Nephron progenitor cell (in vitro differentiated cells): ENCODE data around the gene ETFA.

ENCODE experiments used
- DNase-seq: peaks from one replicate; pipeline ENCODE4 v3.0.0; 2021
- H3K27ac Mint-ChIP-seq: 2 replicates; pipeline ENCODE4 v1.8.0; 2021; ENCODE audit warnings: mild to moderate bottlenecking, moderate library complexity, mixed read lengths
- H3K27me3 Mint-ChIP-seq: 2 replicates; pipeline ENCODE4 v1.8.0; 2021; ENCODE audit warnings: mild to moderate bottlenecking, low read depth, mixed read lengths; ENCODE audit not compliant: poor library complexity
- H3K36me3 Mint-ChIP-seq: 2 replicates; pipeline ENCODE4 v1.8.0; 2021; ENCODE audit warnings: low read depth, mixed read lengths
- H3K4me1 Mint-ChIP-seq: 2 replicates; pipeline ENCODE4 v1.8.0; 2021; ENCODE audit warnings: mixed read lengths
- H3K4me3 Mint-ChIP-seq: 2 replicates; pipeline ENCODE4 v1.8.0; 2021; ENCODE audit warnings: mild to moderate bottlenecking, moderate library complexity, mixed read lengths
- H3K9me3 Mint-ChIP-seq: 2 replicates; pipeline ENCODE4 v1.8.0; 2021; ENCODE audit warnings: mild to moderate bottlenecking, moderate library complexity, mixed read lengths
- TF ChIP-seq, protein P1 (sequence below): fragments of 200-600 bp; sonication (generic); IDR thresholded peaks from 2 replicates; pipeline ENCODE4 v1.5.0; 2021; ENCODE audit warnings: antibody characterized with exemption

ETFA gene

DNA sequence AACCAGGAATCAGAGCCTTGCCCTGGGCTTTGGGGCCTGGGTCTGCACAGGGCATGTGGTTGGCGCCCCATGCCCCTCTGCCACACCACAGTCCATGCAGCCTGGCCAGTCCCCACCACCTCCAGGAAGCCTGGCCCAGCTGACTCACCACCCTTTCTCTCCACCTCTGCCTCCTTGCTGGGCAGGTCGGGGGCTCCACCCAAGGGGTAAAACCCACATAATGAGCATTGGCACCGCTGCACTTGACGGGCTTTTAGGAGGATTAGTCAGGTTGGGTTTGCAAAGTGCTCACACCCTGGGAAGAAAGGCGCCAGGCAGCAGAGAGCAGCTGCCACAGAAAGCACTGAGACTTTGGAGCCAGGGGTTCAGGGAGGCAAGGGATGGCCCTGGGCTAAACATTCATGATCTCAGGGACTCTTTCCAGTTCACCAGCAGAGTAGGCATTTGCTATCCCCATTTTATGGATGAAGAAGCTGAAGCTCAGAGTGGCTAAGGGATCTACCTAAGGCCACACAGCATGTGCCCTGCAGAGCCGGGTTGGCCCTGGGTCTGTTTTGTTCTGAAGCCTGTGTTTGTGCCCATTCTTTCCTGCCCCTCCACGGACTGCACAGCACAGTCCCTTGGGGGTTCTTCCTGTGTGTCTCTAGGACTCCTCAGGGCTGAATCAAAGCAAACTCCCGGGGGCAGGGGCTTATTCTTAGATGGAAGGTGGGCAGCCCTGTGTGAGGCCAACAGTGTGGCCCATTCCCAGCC lies 113.4 kb downstream of the ETFA start:
- Mint-ChIP-seq H3K4me1 (peaks cover 60% of the 10 kb centered on the region), H3K27me3 (peaks cover 16% of the 10 kb centered on the region), H3K36me3 (no peaks in the 10 kb centered on the region), H3K4me3 (no peak overlapping the region), H3K27ac (no peak overlapping the region), H3K9me3 (no peaks in the 10 kb centered on the region)
- no peak for DNase-seq
- TF ChIP-seq, protein P1, sequence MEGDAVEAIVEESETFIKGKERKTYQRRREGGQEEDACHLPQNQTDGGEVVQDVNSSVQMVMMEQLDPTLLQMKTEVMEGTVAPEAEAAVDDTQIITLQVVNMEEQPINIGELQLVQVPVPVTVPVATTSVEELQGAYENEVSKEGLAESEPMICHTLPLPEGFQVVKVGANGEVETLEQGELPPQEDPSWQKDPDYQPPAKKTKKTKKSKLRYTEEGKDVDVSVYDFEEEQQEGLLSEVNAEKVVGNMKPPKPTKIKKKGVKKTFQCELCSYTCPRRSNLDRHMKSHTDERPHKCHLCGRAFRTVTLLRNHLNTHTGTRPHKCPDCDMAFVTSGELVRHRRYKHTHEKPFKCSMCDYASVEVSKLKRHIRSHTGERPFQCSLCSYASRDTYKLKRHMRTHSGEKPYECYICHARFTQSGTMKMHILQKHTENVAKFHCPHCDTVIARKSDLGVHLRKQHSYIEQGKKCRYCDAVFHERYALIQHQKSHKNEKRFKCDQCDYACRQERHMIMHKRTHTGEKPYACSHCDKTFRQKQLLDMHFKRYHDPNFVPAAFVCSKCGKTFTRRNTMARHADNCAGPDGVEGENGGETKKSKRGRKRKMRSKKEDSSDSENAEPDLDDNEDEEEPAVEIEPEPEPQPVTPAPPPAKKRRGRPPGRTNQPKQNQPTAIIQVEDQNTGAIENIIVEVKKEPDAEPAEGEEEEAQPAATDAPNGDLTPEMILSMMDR, result no peak

GRCh38 chr15:76196269-76197231 lies 114.7 kb downstream of the ETFA start:
- no peaks in the 10 kb centered on the region for H3K9me3 Mint-ChIP-seq
- peaks cover 60% of the 10 kb centered on the region for H3K4me1 Mint-ChIP-seq
- TF ChIP-seq, protein P1, result no peak
- H3K27me3 Mint-ChIP-seq, result peaks cover 19% of the 10 kb centered on the region
- H3K27ac Mint-ChIP-seq, result peak overlapping the region; percentile 83
- no peak overlapping the region for H3K4me3 Mint-ChIP-seq
- peak; percentile 46 for DNase-seq
- no peaks in the 10 kb centered on the region for H3K36me3 Mint-ChIP-seq

- DNase-seq, result no peak
- H3K36me3 Mint-ChIP-seq, result no peaks in the 10 kb centered on the region
- no peaks in the 10 kb centered on the region for H3K9me3 Mint-ChIP-seq
- TF ChIP-seq, protein P1, result no peak
- H3K27me3 Mint-ChIP-seq, result peaks cover 24% of the 10 kb centered on the region
- no peak overlapping the region for H3K4me3 Mint-ChIP-seq
- H3K27ac Mint-ChIP-seq, result no peak overlapping the region
- H3K4me1 Mint-ChIP-seq, result peaks cover 56% of the 10 kb centered on the region
Measured at GRCh38 chr15:76195506-76196268, 115.6 kb downstream of the ETFA start.

GRCh38 chr15:76193934-76194333 lies 117.3 kb downstream of the ETFA start:
- Mint-ChIP-seq H3K27me3 (peaks cover 41% of the 10 kb centered on the region), H3K27ac (no peak overlapping the region), H3K4me3 (no peak overlapping the region), H3K4me1 (peaks cover 57% of the 10 kb centered on the region), H3K36me3 (no peaks in the 10 kb centered on the region), H3K9me3 (no peaks in the 10 kb centered on the region)
- DNase-seq, result no peak
- TF ChIP-seq, protein P1, result no peak

- peaks cover 47% of the 10 kb centered on the region for H3K27me3 Mint-ChIP-seq
- H3K27ac Mint-ChIP-seq, result no peak overlapping the region
- H3K36me3 Mint-ChIP-seq, result no peaks in the 10 kb centered on the region
- H3K4me1 Mint-ChIP-seq, result peaks cover 57% of the 10 kb centered on the region
- TF ChIP-seq, protein P1, result no peak
- DNase-seq, result no peak
- H3K4me3 Mint-ChIP-seq, result no peak overlapping the region
- H3K9me3 Mint-ChIP-seq, result no peaks in the 10 kb centered on the region
Measured at GRCh38 chr15:76192715-76193114, 118.6 kb downstream of the ETFA start.
